Adipocyte (in vitro differentiated cells): ENCODE data around the gene DCTD.

ENCODE experiments used
- DNase-seq: peaks from one replicate; pipeline ENCODE4 v3.0.0-alpha.2; 2015; ENCODE audit warnings: low read depth
- H3K27me3 ChIP-seq: replicated peaks from 2 replicates; pipeline ENCODE4 v1.7.0; 2013; ENCODE audit warnings: mild to moderate bottlenecking, low read length, moderate library complexity; ENCODE audit not compliant: control insufficient read depth, insufficient read depth
- H3K36me3 ChIP-seq: 2 replicates; pipeline ENCODE4 v1.7.0; 2013; ENCODE audit warnings: low read length, mild to moderate bottlenecking, moderate library complexity; ENCODE audit not compliant: control insufficient read depth, insufficient read depth, severe bottlenecking
- H3K4me1 ChIP-seq: 2 replicates; pipeline ENCODE4 v1.7.0; 2013; ENCODE audit warnings: mild to moderate bottlenecking, low read length, moderate library complexity; ENCODE audit not compliant: control insufficient read depth, insufficient read depth
- H3K4me3 ChIP-seq: 2 replicates; pipeline ENCODE4 v1.7.0; 2013; ENCODE audit warnings: mild to moderate bottlenecking, low read length, moderate library complexity
- H3K9ac ChIP-seq: 2 replicates; pipeline ENCODE4 v1.7.0; 2013; ENCODE audit warnings: mild to moderate bottlenecking, low read length, moderate library complexity
- H3K9me3 ChIP-seq: 2 replicates; pipeline ENCODE4 v1.7.0; 2013; ENCODE audit warnings: mild to moderate bottlenecking, low read length, moderate library complexity; ENCODE audit not compliant: control insufficient read depth

The DCTD gene

DNA sequence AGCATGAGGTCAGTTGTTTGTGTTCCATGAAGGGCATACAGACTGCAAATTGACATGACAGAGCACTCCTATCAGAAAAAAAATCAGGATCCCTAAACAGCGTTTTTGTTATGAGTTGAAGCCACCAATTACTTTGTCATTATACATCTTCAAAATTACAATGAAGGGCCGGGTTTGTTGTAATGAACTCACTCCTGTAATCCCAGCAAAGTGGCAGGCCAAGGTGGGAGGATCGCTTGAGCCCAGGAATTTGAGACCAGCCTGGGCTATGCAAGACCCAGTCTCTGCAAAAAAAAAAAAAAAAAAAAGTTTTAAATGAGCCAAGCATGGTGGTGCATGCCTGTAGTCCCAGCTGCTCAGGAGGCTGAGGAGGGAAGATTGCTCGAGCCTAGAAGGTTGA lies 3.5 kb upstream of the DCTD start:
- Histone ChIP-seq H3K9ac (no peak overlapping the region), H3K36me3 (no peaks in the 10 kb centered on the region), H3K27me3 (no peaks in the 10 kb centered on the region), H3K9me3 (no peaks in the 10 kb centered on the region), H3K4me1 (peaks cover 19% of the 10 kb centered on the region), H3K4me3 (no peak overlapping the region)
- no peak for DNase-seq

GRCh38 chr4:182918791-182919302 lies 1.7 kb upstream of the DCTD start:
- no peak overlapping the region for H3K9ac ChIP-seq
- H3K27me3 ChIP-seq = no peaks in the 10 kb centered on the region
- H3K9me3 ChIP-seq = no peaks in the 10 kb centered on the region
- no peak overlapping the region for H3K4me3 ChIP-seq
- peaks cover 20% of the 10 kb centered on the region for H3K4me1 ChIP-seq
- H3K36me3 ChIP-seq = peaks cover 14% of the 10 kb centered on the region
- no peak for DNase-seq

- peak overlapping the region; percentile 92 for H3K4me3 ChIP-seq
Measured at GRCh38 chr4:182918044-182918607, 940 bp upstream of the DCTD start.

GRCh38 chr4:182916483-182917181 lies 554 bp downstream of the DCTD start:
- Histone ChIP-seq H3K4me1 (peaks cover 16% of the 10 kb centered on the region), H3K27me3 (no peaks in the 10 kb centered on the region), H3K9ac (peak overlapping the region; percentile 96), H3K9me3 (no peaks in the 10 kb centered on the region), H3K36me3 (peaks cover 35% of the 10 kb centered on the region), H3K4me3 (peak overlapping the region; percentile 92)
- peak; percentile 84 for DNase-seq

More at GRCh38 chr4:182918044-182918607, 940 bp upstream of the DCTD start:
- peaks cover 18% of the 10 kb centered on the region for H3K4me1 ChIP-seq
- H3K27me3 ChIP-seq = no peaks in the 10 kb centered on the region
- no peak for DNase-seq
- H3K9ac ChIP-seq = peak overlapping the region; percentile 96
- H3K36me3 ChIP-seq = peaks cover 22% of the 10 kb centered on the region
- H3K9me3 ChIP-seq = no peaks in the 10 kb centered on the region

DNA sequence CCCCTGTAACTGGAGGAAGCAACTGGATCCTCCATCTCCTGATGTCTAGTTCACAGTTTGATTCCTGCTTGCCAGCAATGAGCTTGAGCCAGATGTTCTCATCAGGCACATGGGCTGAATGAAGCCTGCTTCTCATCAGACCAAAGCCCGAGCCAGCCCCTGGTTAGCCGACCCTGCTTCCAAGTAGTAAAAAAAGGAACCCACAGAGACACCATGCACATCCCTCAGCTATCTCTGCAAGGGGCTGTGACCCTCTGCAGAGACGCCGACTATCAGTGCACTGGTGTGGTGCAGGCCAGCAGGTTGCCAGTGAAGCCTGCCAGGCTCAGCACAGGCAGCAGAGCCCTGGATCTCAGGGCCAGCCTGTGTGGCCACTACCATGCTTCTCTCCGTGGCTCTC lies 2.8 kb downstream of the DCTD start:
- no peaks in the 10 kb centered on the region for H3K9me3 ChIP-seq
- no peak overlapping the region for H3K9ac ChIP-seq
- H3K27me3 ChIP-seq = no peaks in the 10 kb centered on the region
- peaks cover 16% of the 10 kb centered on the region for H3K4me1 ChIP-seq
- DNase-seq = no peak
- no peak overlapping the region for H3K4me3 ChIP-seq
- peaks cover 58% of the 10 kb centered on the region for H3K36me3 ChIP-seq

GRCh38 chr4:182913621-182914020 lies 3.6 kb downstream of the DCTD start:
- Histone ChIP-seq H3K4me3 (no peak overlapping the region), H3K4me1 (peaks cover 16% of the 10 kb centered on the region), H3K9ac (no peak overlapping the region), H3K36me3 (peaks cover 64% of the 10 kb centered on the region), H3K9me3 (no peaks in the 10 kb centered on the region), H3K27me3 (no peaks in the 10 kb centered on the region)
- DNase-seq = no peak

DNA sequence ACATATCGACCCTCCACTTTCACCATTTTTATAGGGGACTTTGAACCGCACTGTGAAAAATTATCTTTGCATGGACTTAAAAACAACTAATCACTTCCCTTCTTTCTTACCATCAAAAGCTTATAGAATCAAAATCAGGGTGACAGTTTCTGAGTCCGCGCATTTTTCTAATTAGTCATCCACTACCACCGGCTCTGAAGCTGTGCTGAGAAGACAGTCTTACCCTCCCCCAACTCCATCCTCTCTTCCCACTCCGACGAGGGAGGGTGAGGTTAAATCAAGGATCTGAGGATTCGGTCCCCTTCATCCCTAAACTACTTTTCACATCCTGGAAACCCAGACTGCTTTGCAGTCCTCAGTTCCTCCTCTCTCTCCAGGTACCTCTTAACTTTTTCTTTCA lies 4.2 kb downstream of the DCTD start:
- Histone ChIP-seq H3K27me3 (no peaks in the 10 kb centered on the region), H3K36me3 (peaks cover 65% of the 10 kb centered on the region), H3K4me1 (peaks cover 11% of the 10 kb centered on the region), H3K9me3 (no peaks in the 10 kb centered on the region), H3K9ac (no peak overlapping the region), H3K4me3 (no peak overlapping the region)
- DNase-seq = no peak

- no peak for DNase-seq
- H3K27me3 ChIP-seq = no peaks in the 10 kb centered on the region
- peaks cover 86% of the 10 kb centered on the region for H3K36me3 ChIP-seq
- no peak overlapping the region for H3K9ac ChIP-seq
- no peak overlapping the region for H3K4me3 ChIP-seq
- H3K4me1 ChIP-seq = no peaks in the 10 kb centered on the region
- no peaks in the 10 kb centered on the region for H3K9me3 ChIP-seq
Measured at GRCh38 chr4:182908124-182908523, 9.1 kb downstream of the DCTD start.

- Histone ChIP-seq H3K9ac (no peak overlapping the region), H3K4me3 (no peak overlapping the region), H3K9me3 (no peaks in the 10 kb centered on the region), H3K4me1 (no peaks in the 10 kb centered on the region), H3K27me3 (no peaks in the 10 kb centered on the region), H3K36me3 (peaks cover 85% of the 10 kb centered on the region)
- no peak for DNase-seq
Measured at GRCh38 chr4:182907396-182907795, 9.8 kb downstream of the DCTD start.

GRCh38 chr4:182906786-182907185 lies 10.4 kb downstream of the DCTD start:
- H3K36me3 ChIP-seq = peaks cover 86% of the 10 kb centered on the region
- H3K4me1 ChIP-seq = no peaks in the 10 kb centered on the region
- H3K9me3 ChIP-seq = no peaks in the 10 kb centered on the region
- no peak overlapping the region for H3K4me3 ChIP-seq
- H3K27me3 ChIP-seq = no peaks in the 10 kb centered on the region
- no peak overlapping the region for H3K9ac ChIP-seq
- DNase-seq = peak; percentile 39

DNA sequence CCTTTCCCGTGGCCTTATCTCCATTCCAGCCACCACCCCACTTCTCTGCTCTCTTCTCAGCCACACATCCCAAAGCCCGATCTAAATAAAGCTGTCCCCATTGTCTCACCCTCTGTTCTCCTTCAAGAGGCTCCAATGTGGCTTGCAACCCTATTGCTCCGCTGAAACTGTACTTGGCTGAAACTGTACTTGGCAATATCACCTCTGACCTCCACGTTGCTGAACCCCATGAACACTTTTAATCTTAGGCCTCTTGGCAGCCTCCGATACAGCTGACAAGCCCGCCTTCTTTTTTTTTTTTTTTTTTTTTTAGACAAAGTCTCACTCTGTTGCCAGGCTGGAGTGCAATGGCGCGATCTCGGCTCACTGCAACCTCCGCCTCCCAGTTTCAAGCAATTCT lies 12.1 kb downstream of the DCTD start:
- no peak for DNase-seq
- Histone ChIP-seq H3K9ac (no peak overlapping the region), H3K4me1 (no peaks in the 10 kb centered on the region), H3K4me3 (no peak overlapping the region), H3K27me3 (no peaks in the 10 kb centered on the region), H3K9me3 (no peaks in the 10 kb centered on the region), H3K36me3 (peaks cover 86% of the 10 kb centered on the region)
